HepG2 (cell line): Measurements from ENCODE around the gene ECT2. TPM values are rescaled to one million over a fixed set of nuclear protein-coding genes. Genes with fewer than 3 reads are reported as not detected.

ENCODE experiments used
- ETV6 ChIP-seq: sonication (generic); formaldehyde crosslinking; conservative IDR thresholded peaks from 2 replicates; pipeline ENCODE4 v1.4.0; 2020; ENCODE audit warnings: missing genetic modification reagents
- FOXP4 ChIP-seq: sonication (generic); formaldehyde crosslinking; IDR thresholded peaks from 2 replicates; pipeline ENCODE4 v1.4.0; 2020; ENCODE audit warnings: missing genetic modification reagents
- KAT8 ChIP-seq: IDR thresholded peaks from 2 replicates; pipeline ENCODE4 v1.6.1; 2016; ENCODE audit warnings: missing genetic modification reagents, missing compliant biosample characterization
- KDM2A ChIP-seq: sonication (generic); formaldehyde crosslinking; IDR thresholded peaks from 2 replicates; pipeline ENCODE4 v1.4.0; 2020; ENCODE audit warnings: low read depth, missing genetic modification reagents, borderline replicate concordance
- NFIC ChIP-seq: IDR thresholded peaks from 2 replicates; pipeline ENCODE4 v1.6.1; 2012; ENCODE audit warnings: mild to moderate bottlenecking, low read length, inconsistent platforms
- PAWR ChIP-seq: sonication (generic); formaldehyde crosslinking; IDR thresholded peaks from 2 replicates; pipeline ENCODE4 v1.4.0; 2020; ENCODE audit warnings: missing genetic modification reagents, mild to moderate bottlenecking, borderline replicate concordance
- PHF21A ChIP-seq: sonication (generic); formaldehyde crosslinking; IDR thresholded peaks from 2 replicates; pipeline ENCODE4 v1.5.0; 2020; ENCODE audit warnings: mild to moderate bottlenecking, missing genetic modification reagents
- TERF1 ChIP-seq: sonication (generic); formaldehyde crosslinking; IDR thresholded peaks from 2 replicates; pipeline ENCODE4 v1.8.0; 2022; ENCODE audit warnings: mild to moderate bottlenecking, missing genetic modification reagents, moderate library complexity
- TFAP4 ChIP-seq: sonication (generic); IDR thresholded peaks from 2 replicates; pipeline ENCODE4 v1.6.1; 2016; ENCODE audit warnings: low read depth, borderline replicate concordance
- THAP9 ChIP-seq: sonication (generic); formaldehyde crosslinking; IDR thresholded peaks from 2 replicates; pipeline ENCODE4; 2020; ENCODE audit warnings: missing genetic modification reagents, mild to moderate bottlenecking, borderline replicate concordance
- UBTF ChIP-seq: sonication (generic); formaldehyde crosslinking; IDR thresholded peaks from 2 replicates; pipeline ENCODE4 v1.4.0; 2020; ENCODE audit warnings: mild to moderate bottlenecking, missing genetic modification reagents
- ZNF230 ChIP-seq: sonication (generic); formaldehyde crosslinking; IDR thresholded peaks from 2 replicates; pipeline ENCODE4 v1.4.0; 2020; ENCODE audit warnings: mild to moderate bottlenecking, missing genetic modification reagents
- ZNF383 ChIP-seq: sonication (generic); formaldehyde crosslinking; IDR thresholded peaks from 2 replicates; pipeline ENCODE4 v1.4.0; 2020; ENCODE audit warnings: missing genetic modification reagents, mild to moderate bottlenecking, borderline replicate concordance
- ZNF574 ChIP-seq: sonication (generic); formaldehyde crosslinking; IDR thresholded peaks from 2 replicates; pipeline ENCODE4 v1.4.0; 2020; ENCODE audit warnings: missing genetic modification reagents
- ZNF720 ChIP-seq: sonication (generic); formaldehyde crosslinking; IDR thresholded peaks from 2 replicates; pipeline ENCODE4 v1.4.0; 2020; ENCODE audit warnings: missing genetic modification reagents
- ZNF879 ChIP-seq: sonication (generic); formaldehyde crosslinking; IDR thresholded peaks from 2 replicates; pipeline ENCODE4 v1.8.1; 2023; ENCODE audit warnings: missing genetic modification reagents
- polyA plus RNA-seq, 8 experiments: library from polyadenylated mRNA; depleted of rRNA in 3 of 8; stranded (reverse) in 7 of 8; unstranded in 1 of 8; fragments of >200 nt; fragmentation: Illumina TruSeq in 4 of 8; extraction: Trizol in 4 of 8; gene quantifications; 2 replicates each; pipeline versions ENCODE4 v1.2.1 to v1.2.3, GENCODE V29; 2011 to 2016; ENCODE audit warnings: low read depth in 4 of 8, missing spikeins in 1 of 8, mixed read lengths in 1 of 8; ENCODE audit not compliant: insufficient read depth in 1 of 8
- total RNA-seq, 5 experiments: library from RNA; depleted of rRNA; stranded (reverse); fragments of >200 nt; fragmentation: Illumina TruSeq; extraction: Trizol; gene quantifications; 2 replicates each; pipeline ENCODE4 v1.2.3, GENCODE V29; 2016; ENCODE audit warnings: low read depth in 1 of 5

The ECT2 gene
- total and polyA plus RNA-seq, 2 of the 13 experiments (the other 11 are each of a cell fraction or from before 2014, with no cell fraction given), result 21.6 to 52.0 TPM

- TF ChIP-seq FOXP4 (CRISPR knock-in tag), result peak; percentile 84
- no peak for TF ChIP-seq ZNF720 (CRISPR knock-in tag)
- TF ChIP-seq ZNF879 (CRISPR knock-in tag), result no peak
- peak; percentile 50; the same call in 1 of the 2 replicates for TF ChIP-seq THAP9 (CRISPR knock-in tag)
- TF ChIP-seq TFAP4, result peak; percentile 60; the same call in 1 of the 2 replicates
- TF ChIP-seq KDM2A (CRISPR knock-in tag), result no peak
- peak; percentile 74 for TF ChIP-seq KAT8 (CRISPR knock-in tag)
- TF ChIP-seq TERF1 (CRISPR knock-in tag), result no peak
- no peak; the same call in 1 of the 2 replicates for TF ChIP-seq ZNF230 (CRISPR knock-in tag)
- TF ChIP-seq UBTF (CRISPR knock-in tag), result 0 out of 2 replicates have a peak, but pooled peaks have one; percentile 46
- no peak for TF ChIP-seq PAWR (CRISPR knock-in tag)
- TF ChIP-seq ETV6 (CRISPR knock-in tag), result no peak
- peak; percentile 52; the same call in 1 of the 2 replicates for TF ChIP-seq NFIC
- TF ChIP-seq ZNF574 (CRISPR knock-in tag), result peak; percentile 69
- no peak for TF ChIP-seq ZNF383
- peak; percentile 80; the same call in 1 of the 2 replicates for TF ChIP-seq PHF21A (CRISPR knock-in tag)
These were observed at the start of gene ECT2 (continued) for GRCh38 chr3:172750368-172751174.
